ENCODE data around the gene TBX18. TPM values are rescaled to one million over a fixed set of nuclear protein-coding genes. Genes with fewer than 3 reads are reported as not detected.

The TBX18 gene
- total RNA-seq, 1 experiment from 2014 or later: not detected

DNA sequence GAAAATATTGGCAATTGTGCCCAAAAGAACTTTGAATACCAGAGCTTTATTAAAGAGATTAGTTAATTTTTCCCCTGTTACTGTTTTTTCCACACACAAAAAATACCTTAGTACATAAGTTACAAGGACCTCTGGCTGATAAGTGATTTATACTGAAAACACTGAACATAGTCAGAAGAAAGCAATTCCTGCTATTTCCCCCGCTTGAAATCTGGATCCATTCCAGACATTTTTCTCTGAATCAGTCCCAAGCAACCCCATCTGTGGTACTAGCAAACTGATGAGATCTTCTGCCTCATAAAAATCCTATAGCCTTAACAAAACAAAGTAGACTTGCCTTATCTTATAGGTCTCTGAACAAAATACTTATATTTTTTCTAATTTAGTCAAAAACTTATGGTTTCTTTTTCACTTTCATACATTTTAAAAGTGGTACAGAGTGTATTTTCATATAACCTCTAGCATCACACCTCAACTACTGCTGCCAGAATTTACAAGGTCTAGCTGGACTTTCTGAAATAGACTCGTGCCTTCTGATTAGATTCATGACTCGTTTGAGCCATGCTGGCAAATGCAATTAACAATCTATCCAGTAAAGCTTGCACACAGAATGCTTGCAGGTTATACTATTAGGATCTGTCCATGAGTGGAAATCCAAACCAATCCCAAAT, 111.9 kb downstream of the TBX18 start:
- no peak overlapping the region for H4K5ac ChIP-seq (ENCODE audit: insufficient read length, low read depth, low read length)
- no peaks in the 10 kb centered on the region for H3K36me3 Mint-ChIP-seq (ENCODE audit: insufficient read depth in 1 of 3, low read depth in 3 of 3)
- no peaks in the 10 kb centered on the region for H4K20me1 ChIP-seq (ENCODE audit: control insufficient read depth, insufficient read depth, insufficient read length)
- no peaks in the 10 kb centered on the region for H3K9me3 Mint-ChIP-seq
- no peak overlapping the region for H2BK12ac ChIP-seq (ENCODE audit: insufficient read length, low read depth, low read length)
- H3K14ac ChIP-seq (ENCODE audit: insufficient read depth, low read length): no peak overlapping the region
- H3K4me1 ChIP-seq (ENCODE audit: insufficient read depth, low read length): no peaks in the 10 kb centered on the region
- H3K9me3 ChIP-seq (ENCODE audit: control insufficient read depth, low read depth, low read length): no peaks in the 10 kb centered on the region
- H3K4ac ChIP-seq (ENCODE audit: low read depth, low read length): no peak overlapping the region
- no peak overlapping the region for H2BK120ac ChIP-seq (ENCODE audit: low read depth, low read length, poor library complexity, severe bottlenecking)
- H3K23me2 ChIP-seq (ENCODE audit: insufficient read length, low read depth, low read length, poor library complexity, severe bottlenecking): no peaks in the 10 kb centered on the region
- no peak overlapping the region for H4K91ac ChIP-seq (ENCODE audit: insufficient read length, low read depth, low read length)
- TF ChIP-seq, protein P1, sequence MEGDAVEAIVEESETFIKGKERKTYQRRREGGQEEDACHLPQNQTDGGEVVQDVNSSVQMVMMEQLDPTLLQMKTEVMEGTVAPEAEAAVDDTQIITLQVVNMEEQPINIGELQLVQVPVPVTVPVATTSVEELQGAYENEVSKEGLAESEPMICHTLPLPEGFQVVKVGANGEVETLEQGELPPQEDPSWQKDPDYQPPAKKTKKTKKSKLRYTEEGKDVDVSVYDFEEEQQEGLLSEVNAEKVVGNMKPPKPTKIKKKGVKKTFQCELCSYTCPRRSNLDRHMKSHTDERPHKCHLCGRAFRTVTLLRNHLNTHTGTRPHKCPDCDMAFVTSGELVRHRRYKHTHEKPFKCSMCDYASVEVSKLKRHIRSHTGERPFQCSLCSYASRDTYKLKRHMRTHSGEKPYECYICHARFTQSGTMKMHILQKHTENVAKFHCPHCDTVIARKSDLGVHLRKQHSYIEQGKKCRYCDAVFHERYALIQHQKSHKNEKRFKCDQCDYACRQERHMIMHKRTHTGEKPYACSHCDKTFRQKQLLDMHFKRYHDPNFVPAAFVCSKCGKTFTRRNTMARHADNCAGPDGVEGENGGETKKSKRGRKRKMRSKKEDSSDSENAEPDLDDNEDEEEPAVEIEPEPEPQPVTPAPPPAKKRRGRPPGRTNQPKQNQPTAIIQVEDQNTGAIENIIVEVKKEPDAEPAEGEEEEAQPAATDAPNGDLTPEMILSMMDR (conservative IDR thresholded peaks at IDR 0.05): no peak
- no CpG with 5 or more reads among the region's 3 CpGs for WGBS (ENCODE audit: extremely low coverage, insufficient read length, low lambda C conversion rate)
- H3K27ac Mint-ChIP-seq: no peak overlapping the region
- H3K4me2 ChIP-seq (ENCODE audit: insufficient read depth, insufficient read length, low read length): no peak overlapping the region
- no peak overlapping the region for H3T11ph ChIP-seq (ENCODE audit: low read length)
- H3K79me2 ChIP-seq (ENCODE audit: insufficient read depth, low read length): no peaks in the 10 kb centered on the region
- H3K79me1 ChIP-seq (ENCODE audit: insufficient read depth, low read depth, low read length, poor library complexity, severe bottlenecking): no peaks in the 10 kb centered on the region
- H3K4me1 Mint-ChIP-seq: no peaks in the 10 kb centered on the region; a peak in 1 of 4 replicates
- no peak overlapping the region for H3K23ac ChIP-seq (ENCODE audit: insufficient read length, low read depth, low read length)
- no peak overlapping the region for H4K8ac ChIP-seq (replicated peaks; ENCODE audit: insufficient read length, low read depth, low read length)
- H3K27me3 ChIP-seq (ENCODE audit: insufficient read depth, low read length): no peaks in the 10 kb centered on the region
- H3K56ac ChIP-seq (ENCODE audit: insufficient read length, low read depth, low read length): no peak overlapping the region
- DNase-seq: no peak
- H3K9ac ChIP-seq (ENCODE audit: extremely low read depth, insufficient read length, low read length): no peak overlapping the region
- no peak overlapping the region for H3K27ac ChIP-seq (ENCODE audit: insufficient read length, low read depth, low read length)
- peaks cover 2% of the 10 kb centered on the region; the same call in 1 of the 2 replicates for H3K27me3 Mint-ChIP-seq (ENCODE audit: low read depth)
- H2AFZ ChIP-seq (ENCODE audit: low read length): no peak overlapping the region
- no peak overlapping the region for H2BK15ac ChIP-seq (ENCODE audit: low read depth, low read length)
- no peak overlapping the region for H3K18ac ChIP-seq (ENCODE audit: insufficient read length, low read depth, low read length)
- no peak overlapping the region for H2BK5ac ChIP-seq (ENCODE audit: insufficient read length, low read length)
- no peak overlapping the region for H2AK5ac ChIP-seq (ENCODE audit: insufficient read length, low read length)
- no peak overlapping the region for H3K4me3 Mint-ChIP-seq
- no peak overlapping the region for H2BK20ac ChIP-seq (ENCODE audit: low read depth, low read length, poor library complexity, severe bottlenecking)

All from H9 (cell line).